Endothelial cell (in vitro differentiated cells): Measurements from ENCODE around the gene DNHD1. TPM values are rescaled to one million over a fixed set of nuclear protein-coding genes. Genes with fewer than 3 reads are reported as not detected.

ENCODE experiments used
- DNase-seq: peaks from one replicate; pipeline ENCODE4 v3.0.0; 2021; ENCODE audit warnings: low spot score
- H3K27ac Mint-ChIP-seq: one replicate; pipeline ENCODE4 v1.8.0; 2021; ENCODE audit warnings: mixed read lengths, inconsistent platforms; ENCODE audit not compliant: unreplicated experiment
- H3K27me3 Mint-ChIP-seq: one replicate; pipeline ENCODE4 v1.8.0; 2021; ENCODE audit warnings: mild to moderate bottlenecking, moderate library complexity, mixed read lengths, inconsistent platforms; ENCODE audit not compliant: unreplicated experiment
- H3K36me3 Mint-ChIP-seq: one replicate; pipeline ENCODE4 v1.8.0; 2021; ENCODE audit warnings: mild to moderate bottlenecking, low read depth, mixed read lengths, inconsistent platforms; ENCODE audit not compliant: unreplicated experiment
- H3K4me1 Mint-ChIP-seq: one replicate; pipeline ENCODE4 v1.8.0; 2021; ENCODE audit warnings: mild to moderate bottlenecking, mixed read lengths, inconsistent platforms; ENCODE audit not compliant: unreplicated experiment
- H3K4me3 Mint-ChIP-seq: one replicate; pipeline ENCODE4 v1.8.0; 2021; ENCODE audit warnings: mild to moderate bottlenecking, mixed read lengths, inconsistent platforms; ENCODE audit not compliant: unreplicated experiment
- H3K9me3 Mint-ChIP-seq: one replicate; pipeline ENCODE4 v1.8.0; 2021; ENCODE audit warnings: mixed read lengths, inconsistent platforms; ENCODE audit not compliant: unreplicated experiment
- CTCF ChIP-seq: fragments of 200-600 bp; sonication (generic); IDR thresholded peaks from one replicate; pipeline ENCODE4 v1.5.0; 2021; ENCODE audit warnings: antibody characterized with exemption; ENCODE audit not compliant: unreplicated experiment
- total RNA-seq: library from RNA; stranded (reverse); fragmentation: NEBNext Ultra II Directional; extraction: Animal tissue kit (Norgen Biotek cat#: 25700); gene quantifications from one replicate; pipeline ENCODE4 v1.2.1, GENCODE V29; 2021; ENCODE audit not compliant: unreplicated experiment

The DNHD1 gene
- total RNA-seq, 1 donor from 2014 or later: 8.5 TPM

GRCh38 chr11:6486256-6486655, 10.8 kb upstream of the DNHD1 start:
- peaks cover 13% of the 10 kb centered on the region for H3K36me3 Mint-ChIP-seq
- no peaks in the 10 kb centered on the region for H3K27me3 Mint-ChIP-seq

GRCh38 chr11:6486938-6487337, 10.1 kb upstream of the DNHD1 start:
- H3K9me3 Mint-ChIP-seq: no peaks in the 10 kb centered on the region
- H3K4me3 Mint-ChIP-seq: no peak overlapping the region
- H3K27ac Mint-ChIP-seq: no peak overlapping the region
- no peak for TF ChIP-seq CTCF
- H3K4me1 Mint-ChIP-seq: peaks cover 13% of the 10 kb centered on the region
- no peaks in the 10 kb centered on the region for H3K27me3 Mint-ChIP-seq
- peaks cover 13% of the 10 kb centered on the region for H3K36me3 Mint-ChIP-seq
- DNase-seq: no peak

More at GRCh38 chr11:6486256-6486655, 10.8 kb upstream of the DNHD1 start:
- Mint-ChIP-seq H3K4me1 (peaks cover 14% of the 10 kb centered on the region), H3K27ac (no peak overlapping the region), H3K4me3 (no peak overlapping the region), H3K9me3 (no peaks in the 10 kb centered on the region)
- no peak for DNase-seq
- no peak for TF ChIP-seq CTCF

- Mint-ChIP-seq H3K36me3 (peaks cover 11% of the 10 kb centered on the region), H3K27me3 (no peaks in the 10 kb centered on the region), H3K27ac (no peak overlapping the region), H3K9me3 (no peaks in the 10 kb centered on the region), H3K4me1 (peaks cover 2% of the 10 kb centered on the region), H3K4me3 (no peak overlapping the region)
- no peak for TF ChIP-seq CTCF
- DNase-seq: no peak
Observed at GRCh38 chr11:6488342-6488741, 8.7 kb upstream of the DNHD1 start.

- Mint-ChIP-seq H3K4me3 (no peak overlapping the region), H3K4me1 (no peaks in the 10 kb centered on the region), H3K36me3 (peaks cover 8% of the 10 kb centered on the region), H3K27me3 (no peaks in the 10 kb centered on the region), H3K9me3 (no peaks in the 10 kb centered on the region), H3K27ac (no peak overlapping the region)
- TF ChIP-seq CTCF: no peak
- DNase-seq: no peak
Observed at GRCh38 chr11:6488821-6489220, 8.3 kb upstream of the DNHD1 start.

GRCh38 chr11:6489306-6489705, 7.8 kb upstream of the DNHD1 start:
- TF ChIP-seq CTCF: no peak
- DNase-seq: no peak
- Mint-ChIP-seq H3K36me3 (peaks cover 8% of the 10 kb centered on the region), H3K4me1 (no peaks in the 10 kb centered on the region), H3K27ac (peak overlapping the region; percentile 5), H3K4me3 (no peak overlapping the region), H3K27me3 (no peaks in the 10 kb centered on the region), H3K9me3 (no peaks in the 10 kb centered on the region)
